ENCODE measurements around the gene ZNF274. TPM values are rescaled to one million over a fixed set of nuclear protein-coding genes. Genes with fewer than 3 reads are reported as not detected.

The ZNF274 gene
- total and polyA plus RNA-seq, 2 of the 8 experiments (the other 6 are each of a cell fraction or from before 2014, with no cell fraction given): 13.3 to 25.1 TPM

DNA sequence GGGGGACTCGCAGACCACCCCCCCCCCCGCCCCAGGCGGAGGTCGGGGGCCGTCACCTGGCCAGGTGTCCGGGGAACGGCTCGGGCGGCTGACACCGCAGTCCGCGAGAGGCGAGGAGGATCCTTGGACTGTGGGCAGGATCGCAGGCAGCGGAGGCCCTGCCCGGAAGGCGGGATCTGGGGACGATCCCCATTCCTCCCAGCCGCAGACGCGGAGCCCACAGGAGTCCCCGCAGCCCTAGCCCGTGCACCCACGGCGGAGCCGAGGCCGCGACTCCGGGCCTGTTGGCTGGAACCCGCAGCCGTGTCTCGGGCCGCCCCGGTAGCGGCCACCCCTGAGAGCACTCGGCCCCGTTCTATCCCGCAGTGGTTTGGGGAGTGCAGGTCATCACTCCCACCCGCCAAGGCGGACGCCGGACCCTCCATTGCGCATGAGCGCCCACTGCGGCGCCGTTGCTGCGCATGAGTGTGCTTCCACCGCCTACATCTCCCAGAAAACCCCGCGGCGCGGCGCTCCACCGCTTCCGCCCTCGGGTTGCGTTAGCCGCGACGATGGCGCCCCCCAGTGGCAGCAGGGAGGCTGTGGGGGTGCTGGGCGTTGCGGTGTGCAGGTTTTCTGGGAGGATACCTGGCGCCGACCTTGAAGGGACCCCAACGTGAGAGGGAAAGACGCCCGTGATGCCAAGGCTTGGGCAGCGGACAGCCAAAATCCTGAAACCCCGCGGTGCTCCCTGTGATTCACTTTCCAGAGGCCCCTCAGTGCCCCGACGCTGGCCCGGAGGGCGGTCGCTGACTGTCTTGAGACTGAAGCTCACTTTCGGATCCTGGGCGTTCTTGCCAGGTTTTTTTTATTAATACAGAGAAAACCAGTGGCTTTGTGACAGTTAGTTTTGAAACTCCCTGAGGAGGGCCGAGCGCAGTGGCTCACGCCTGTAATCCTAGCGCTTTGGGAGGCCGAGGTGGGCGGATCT, 27.9 kb upstream of the ZNF274 start (continued):
- TF ChIP-seq RBBP5 (IDR thresholded peaks at IDR 0.05; ENCODE audit: borderline replicate concordance, low read depth, low read length) (no peak; the same call in 1 of the 2 replicates), KDM4A (IDR thresholded peaks at IDR 0.05; ENCODE audit: low read depth, low read length, severe bottlenecking) (peak; percentile 99), HDAC2 (IDR thresholded peaks at IDR 0.05; ENCODE audit: borderline replicate concordance in 1 of 2, low read depth in 2 of 2, low read length in 2 of 2) (peak in 1 of 2 experiments; percentile 50; a peak in 1 of 4 replicates), ZNF274 (IDR thresholded peaks at IDR 0.05; ENCODE audit: borderline replicate concordance, extremely low read depth, low read length) (no peak), TCF12 (IDR thresholded peaks at IDR 0.05; ENCODE audit: low read depth, low read length) (no peak), SAP30 (IDR thresholded peaks at IDR 0.05; ENCODE audit: insufficient read depth, insufficient replicate concordance, low read length) (no peak), KDM1A (IDR thresholded peaks at IDR 0.05; ENCODE audit: borderline replicate concordance, low read length) (no peak), NRF1 (IDR thresholded peaks at IDR 0.05; ENCODE audit: low read depth, low read length) (peak; percentile 92), EP300 (IDR thresholded peaks at IDR 0.05; ENCODE audit: borderline replicate concordance in 1 of 2, low read depth in 2 of 2, low read length in 2 of 2) (0 out of 3 replicates have a peak, but pooled peaks of 1 of the 2 experiments have one; percentile 23), CHD2 (IDR thresholded peaks at IDR 0.05; ENCODE audit: low read length) (0 out of 2 replicates have a peak, but pooled peaks have one; percentile 31)
- TF ChIP-seq, protein P1, sequence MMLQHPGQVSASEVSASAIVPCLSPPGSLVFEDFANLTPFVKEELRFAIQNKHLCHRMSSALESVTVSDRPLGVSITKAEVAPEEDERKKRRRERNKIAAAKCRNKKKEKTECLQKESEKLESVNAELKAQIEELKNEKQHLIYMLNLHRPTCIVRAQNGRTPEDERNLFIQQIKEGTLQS (IDR thresholded peaks at IDR 0.05; ENCODE audit: insufficient read depth, low read depth, low read length): peak; percentile 53
- TF ChIP-seq, protein P2, sequence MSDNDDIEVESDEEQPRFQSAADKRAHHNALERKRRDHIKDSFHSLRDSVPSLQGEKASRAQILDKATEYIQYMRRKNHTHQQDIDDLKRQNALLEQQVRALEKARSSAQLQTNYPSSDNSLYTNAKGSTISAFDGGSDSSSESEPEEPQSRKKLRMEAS (IDR thresholded peaks at IDR 0.05): peak; percentile 24; the same call in 1 of the 2 replicates
